Astrocyte (in vitro differentiated cells and primary cell): ENCODE measurements around the gene HCRTR1. TPM values are rescaled to one million over a fixed set of nuclear protein-coding genes. Genes with fewer than 3 reads are reported as not detected.
A peak's percentile ranks its signal among the peaks of the same experiment; 100 is the strongest.

Source experiments
- DNase-seq: peaks from one replicate; pipeline ENCODE4 v3.0.0-alpha.2; 2010; ENCODE audit warnings: low read depth
- FAIRE-seq: peaks from 2 replicates; lab custom pipeline; 2011; peaks lifted over from hg19 to GRCh38; lab: Jason Lieb, UNC
- H2AFZ ChIP-seq: 2 replicates; pipeline ENCODE4 v1.6.0; 2012; ENCODE audit warnings: low read depth, low read length, inconsistent platforms
- H3K27ac ChIP-seq: 2 replicates; pipeline ENCODE4 v1.5.1; 2011; ENCODE audit warnings: low read depth, low read length, inconsistent platforms
- H3K27me3 ChIP-seq: 2 replicates; pipeline ENCODE4 v1.6.0; 2011; ENCODE audit warnings: low read length, inconsistent platforms; ENCODE audit not compliant: insufficient read depth
- H3K36me3 ChIP-seq: 2 replicates; pipeline ENCODE4 v1.5.1; 2011; ENCODE audit warnings: low read length, inconsistent platforms; ENCODE audit not compliant: insufficient read depth
- H3K4me1 ChIP-seq: 2 replicates; pipeline ENCODE4 v1.5.1; 2011; ENCODE audit warnings: low read length, inconsistent platforms; ENCODE audit not compliant: insufficient read depth
- H3K4me2 ChIP-seq: 2 replicates; pipeline ENCODE4 v1.6.0; 2012; ENCODE audit warnings: low read length, inconsistent platforms
- H3K4me3 ChIP-seq: 2 replicates; pipeline ENCODE4 v1.5.1; 2011; ENCODE audit warnings: low read depth, mild to moderate bottlenecking, low read length, inconsistent platforms; ENCODE audit not compliant: insufficient read depth
- H3K79me2 ChIP-seq: 2 replicates; pipeline ENCODE4 v1.6.0; 2012; ENCODE audit warnings: mild to moderate bottlenecking, low read length, inconsistent platforms; ENCODE audit not compliant: insufficient read depth
- H3K9ac ChIP-seq: 2 replicates; pipeline ENCODE4 v1.6.0; 2012; ENCODE audit warnings: mild to moderate bottlenecking, low read length, inconsistent platforms
- H3K9me3 ChIP-seq: 2 replicates; pipeline ENCODE4 v1.5.1; 2012; ENCODE audit warnings: low read depth, mild to moderate bottlenecking, low read length, inconsistent platforms; ENCODE audit not compliant: insufficient read depth
- H4K20me1 ChIP-seq: 2 replicates; pipeline ENCODE4 v1.6.0; 2012; ENCODE audit warnings: low read length, inconsistent platforms; ENCODE audit not compliant: insufficient read depth
- H3K27ac Mint-ChIP-seq: one replicate; pipeline ENCODE4 v1.8.0; 2021; ENCODE audit warnings: mild to moderate bottlenecking, mixed read lengths; ENCODE audit not compliant: unreplicated experiment
- H3K27me3 Mint-ChIP-seq: one replicate; pipeline ENCODE4 v1.8.0; 2021; ENCODE audit warnings: low read depth, mixed read lengths; ENCODE audit not compliant: unreplicated experiment
- H3K36me3 Mint-ChIP-seq: one replicate; pipeline ENCODE4 v1.8.0; 2021; ENCODE audit warnings: low read depth, mixed read lengths; ENCODE audit not compliant: unreplicated experiment
- H3K4me1 Mint-ChIP-seq: one replicate; pipeline ENCODE4 v1.8.0; 2021; ENCODE audit warnings: low read depth, mixed read lengths; ENCODE audit not compliant: unreplicated experiment
- H3K4me3 Mint-ChIP-seq: one replicate; pipeline ENCODE4 v1.8.0; 2021; ENCODE audit warnings: mild to moderate bottlenecking, moderate library complexity, mixed read lengths; ENCODE audit not compliant: unreplicated experiment
- H3K9me3 Mint-ChIP-seq: one replicate; pipeline ENCODE4 v1.8.0; 2021; ENCODE audit warnings: mild to moderate bottlenecking, mixed read lengths; ENCODE audit not compliant: unreplicated experiment
- CTCF ChIP-seq: IDR thresholded peaks from 2 replicates; pipeline ENCODE4 v1.5.1; 2011; ENCODE audit warnings: low read depth, mild to moderate bottlenecking, inconsistent platforms, low read length, moderate library complexity; ENCODE audit not compliant: insufficient read depth
- EZH2 ChIP-seq: IDR thresholded peaks from 2 replicates; pipeline ENCODE4 v1.6.1; 2012; ENCODE audit warnings: mild to moderate bottlenecking, low read length, inconsistent platforms; ENCODE audit not compliant: insufficient read depth
- total RNA-seq: library from RNA; stranded (reverse); gene quantifications from 2 replicates; pipeline ENCODE4 v1.2.1, GENCODE V29; 2021

Gene HCRTR1
- total RNA-seq, 1 donor from 2014 or later, result not detected

GRCh38 chr1:31669786-31670592 lies 52.5 kb downstream of the HCRTR1 start:
- Mint-ChIP-seq H3K4me1 (peaks cover 7% of the 10 kb centered on the region), H3K27me3 (peaks cover 25% of the 10 kb centered on the region), H3K36me3 (peaks cover 31% of the 10 kb centered on the region), H3K27ac (no peak overlapping the region), H3K4me3 (no peak overlapping the region), H3K9me3 (no peaks in the 10 kb centered on the region)
- TF ChIP-seq CTCF (peak; percentile 22), EZH2 (no peak)
- Histone ChIP-seq H3K4me2 (peak overlapping the region; percentile 86), H3K4me1 (peaks cover 25% of the 10 kb centered on the region), H4K20me1 (peaks cover 3% of the 10 kb centered on the region), H3K9ac (peak overlapping the region; percentile 41), H2AFZ (peak overlapping the region; percentile 55), H3K9me3 (no peaks in the 10 kb centered on the region), H3K79me2 (no peaks in the 10 kb centered on the region), H3K4me3 (peak overlapping the region; percentile 31), H3K36me3 (peaks cover 5% of the 10 kb centered on the region), H3K27ac (no peak overlapping the region), H3K27me3 (no peaks in the 10 kb centered on the region)
- DNase-seq, result peak; percentile 49
- FAIRE-seq, result no peak

GRCh38 chr1:31670593-31670964 lies 53.1 kb downstream of the HCRTR1 start:
- H3K4me1 ChIP-seq, result peaks cover 25% of the 10 kb centered on the region
- H3K4me1 Mint-ChIP-seq, result peaks cover 7% of the 10 kb centered on the region

More at GRCh38 chr1:31670593-31670964, 53.1 kb downstream of the HCRTR1 start:
- Mint-ChIP-seq H3K9me3 (no peaks in the 10 kb centered on the region), H3K36me3 (peaks cover 34% of the 10 kb centered on the region), H3K4me3 (no peak overlapping the region), H3K27me3 (peaks cover 25% of the 10 kb centered on the region), H3K27ac (peak overlapping the region; percentile 47)
- H3K79me2 ChIP-seq, result no peaks in the 10 kb centered on the region
- H3K36me3 ChIP-seq, result peaks cover 5% of the 10 kb centered on the region
- H3K27ac ChIP-seq, result no peak overlapping the region
- no peaks in the 10 kb centered on the region for H3K9me3 ChIP-seq
- FAIRE-seq (no peak), DNase-seq (no peak)
- H3K4me2 ChIP-seq, result peak overlapping the region; percentile 86
- H3K9ac ChIP-seq, result peak overlapping the region; percentile 41
- peak overlapping the region; percentile 31 for H3K4me3 ChIP-seq
- no peak for TF ChIP-seq CTCF
- TF ChIP-seq EZH2, result no peak
- peak overlapping the region; percentile 55 for H2AFZ ChIP-seq
- H3K27me3 ChIP-seq, result no peaks in the 10 kb centered on the region
- H4K20me1 ChIP-seq, result peaks cover 3% of the 10 kb centered on the region
